Lower lobe of right lung (tissue), 2 donors: ENCODE measurements around the gene CYP46A1. TPM values are rescaled to one million over a fixed set of nuclear protein-coding genes. Genes with fewer than 3 reads are reported as not detected.
A peak's percentile ranks its signal among the peaks of the same experiment; 100 is the strongest.

Source experiments
- ATAC-seq, 2 donors: fragments of 200-7000 bp; cut with Tn5 transposase; one replicate each; pipeline ENCODE4 v1.9.1; 2020 to 2022; ENCODE audit warnings: mild to moderate bottlenecking in 2 of 2, moderate library complexity in 2 of 2
- DNase-seq: peaks from one replicate; pipeline ENCODE4 v3.0.0-alpha.2; 2020
- H3K27ac ChIP-seq: fragments of 200-600 bp; one replicate; pipeline ENCODE4 v1.8.0; 2022
- H3K27me3 ChIP-seq: fragments of 200-600 bp; one replicate; pipeline ENCODE4 v1.8.0; 2022; ENCODE audit warnings: low read depth
- H3K36me3 ChIP-seq: fragments of 200-600 bp; one replicate; pipeline ENCODE4 v1.8.0; 2022; ENCODE audit warnings: mild to moderate bottlenecking
- H3K4me1 ChIP-seq: fragments of 200-600 bp; one replicate; pipeline ENCODE4 v1.8.0; 2022
- H3K4me3 ChIP-seq: fragments of 200-600 bp; one replicate; pipeline ENCODE4 v1.8.0; 2022; ENCODE audit warnings: mild to moderate bottlenecking
- H3K9me3 ChIP-seq: fragments of 200-600 bp; one replicate; pipeline ENCODE4 v1.8.0; 2022
- CTCF ChIP-seq: fragments of 200-600 bp; IDR thresholded peaks from one replicate; pipeline ENCODE4 v1.8.0; 2022; ENCODE audit warnings: antibody characterized with exemption, mild to moderate bottlenecking
- intact Hi-C: fragments of 100-400 bp; cut with DNase I; formaldehyde crosslinking; loops from one replicate; pipeline ENCODE4 v1.11.0; 2022
- total RNA-seq: library from RNA; stranded (reverse); fragmentation: NEBNext Ultra II Directional; extraction: Animal tissue kit (Norgen Biotek cat#: 25700); gene quantifications from one replicate; pipeline ENCODE4 v1.2.1, GENCODE V29; 2021
- donor health status: DM: no; HTN: yes; CAD: no; lungs with severe emphysema.

Gene CYP46A1
- total RNA-seq, 1 donor from 2014 or later: 0.62 TPM

DNA sequence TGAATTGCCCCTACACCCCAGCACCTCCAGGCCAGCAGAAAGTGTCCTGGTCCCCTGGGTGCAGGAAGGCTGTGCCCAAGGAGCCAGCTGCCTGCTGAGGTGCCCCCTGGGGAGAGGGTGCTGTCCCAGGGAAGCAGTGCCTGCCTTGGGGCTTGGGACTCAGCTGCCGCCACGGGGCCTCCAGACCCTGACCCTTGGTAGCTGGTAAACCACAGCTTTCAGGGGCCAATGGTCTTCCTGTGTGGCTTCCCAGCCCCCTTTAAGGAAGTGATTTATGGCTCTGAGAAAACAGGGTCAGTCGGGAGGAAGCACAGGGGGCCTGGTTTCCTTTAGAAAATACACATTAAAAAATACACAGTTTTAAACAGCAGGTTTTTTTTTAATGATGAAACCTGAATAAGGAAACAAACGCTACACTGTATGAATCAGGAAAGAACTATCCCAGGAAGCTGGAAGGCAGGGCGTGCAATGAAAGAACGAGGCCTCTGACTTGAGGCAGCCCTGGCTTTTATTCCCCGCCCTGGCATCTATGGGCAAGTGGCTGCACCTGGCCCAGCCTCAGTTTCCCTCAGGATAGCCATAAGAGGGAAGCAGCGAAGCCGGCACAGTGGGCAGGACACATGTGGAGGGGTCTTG lies 68.5 kb downstream of the CYP46A1 start:
- Histone ChIP-seq H3K27me3 (peaks cover 14% of the 10 kb centered on the region), H3K36me3 (no peaks in the 10 kb centered on the region), H3K4me3 (no peak overlapping the region), H3K4me1 (peaks cover 77% of the 10 kb centered on the region), H3K27ac (peak overlapping the region; percentile 48), H3K9me3 (no peaks in the 10 kb centered on the region)
- DNase-seq (peak; percentile 34), ATAC-seq (no peak)
- intact Hi-C loops: no loop called here
- TF ChIP-seq CTCF: no peak

GRCh38 chr14:99753225-99754140 lies 69.4 kb downstream of the CYP46A1 start:
- Histone ChIP-seq H3K9me3 (no peaks in the 10 kb centered on the region), H3K27me3 (peaks cover 14% of the 10 kb centered on the region), H3K4me3 (no peak overlapping the region), H3K4me1 (peaks cover 69% of the 10 kb centered on the region), H3K36me3 (no peaks in the 10 kb centered on the region), H3K27ac (no peak overlapping the region)
- DNase-seq: peak; percentile 40
- intact Hi-C loops: no loop called here
- TF ChIP-seq CTCF: no peak
- ATAC-seq: no peak

DNA sequence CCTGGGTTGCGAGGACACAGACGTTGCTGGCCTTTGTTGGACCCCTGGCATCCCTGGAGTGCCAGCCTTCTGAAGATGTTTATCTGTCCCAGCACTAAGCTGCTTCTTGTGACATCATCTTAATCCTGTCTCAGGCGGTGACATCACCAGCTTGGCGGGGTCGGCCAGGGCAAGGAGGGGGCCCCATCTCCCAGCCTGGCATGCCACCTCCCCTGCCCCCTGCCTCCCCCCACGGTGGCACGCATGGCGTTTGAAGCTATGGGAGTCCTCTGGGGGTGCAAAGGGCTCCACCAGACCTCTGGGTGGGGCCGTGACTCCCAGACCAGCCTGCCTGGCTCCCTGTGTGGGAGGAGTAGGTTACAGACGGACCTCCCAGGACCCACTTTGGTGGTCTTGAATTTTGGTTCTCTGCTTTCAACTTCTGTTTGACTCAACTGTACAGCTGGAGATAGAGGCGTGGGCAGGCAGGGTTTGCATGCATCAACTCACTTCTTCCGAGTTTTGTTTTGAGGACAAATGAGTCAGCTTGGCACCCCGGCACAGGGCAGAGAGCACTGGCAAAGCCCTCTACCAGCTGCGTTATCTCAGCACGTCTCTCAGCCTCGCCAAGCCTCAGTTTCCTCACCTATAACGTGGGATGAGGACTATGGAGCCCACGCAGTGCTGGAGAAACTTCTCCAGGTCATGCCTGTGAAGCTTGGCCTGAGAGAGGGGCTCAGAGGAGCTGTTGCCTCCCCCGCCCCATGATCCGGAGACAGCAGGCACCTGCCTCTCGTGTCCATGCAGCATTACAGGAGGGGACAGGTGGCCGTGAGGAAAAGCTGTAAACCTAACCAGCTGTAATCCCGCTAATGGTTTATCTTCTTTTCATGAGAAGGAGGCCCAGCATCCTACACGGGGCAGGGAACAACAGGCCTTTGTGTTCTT lies 70.3 kb downstream of the CYP46A1 start:
- H3K4me1 ChIP-seq: peaks cover 62% of the 10 kb centered on the region
- DNase-seq: peak; percentile 24
- H3K27me3 ChIP-seq: peaks cover 14% of the 10 kb centered on the region
- H3K36me3 ChIP-seq: no peaks in the 10 kb centered on the region
- H3K4me3 ChIP-seq: no peak overlapping the region
- no peak for TF ChIP-seq CTCF
- no peak overlapping the region for H3K27ac ChIP-seq
- no peaks in the 10 kb centered on the region for H3K9me3 ChIP-seq
- ATAC-seq: no peak
- intact Hi-C loops: no loop called here

DNA sequence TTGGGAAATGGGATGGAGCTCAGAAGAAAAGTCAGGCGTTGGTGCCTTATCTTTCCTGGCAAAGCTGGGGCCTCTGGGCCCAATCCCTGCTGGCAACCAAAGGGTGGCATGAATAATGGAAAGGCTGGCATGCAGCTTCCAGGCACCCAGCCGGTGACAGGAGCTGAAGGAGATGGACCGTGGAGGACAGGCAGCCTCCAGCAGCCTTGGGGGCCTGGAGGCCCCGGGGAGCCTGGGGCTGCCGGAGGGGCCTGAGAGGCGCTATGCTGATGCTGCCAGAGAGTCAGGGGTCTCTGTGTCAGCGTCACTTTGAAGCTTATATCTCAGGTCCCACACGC lies 70.9 kb downstream of the CYP46A1 start:
- intact Hi-C loops: no loop called here
- ATAC-seq (no peak), DNase-seq (no peak)
- Histone ChIP-seq H3K27ac (no peak overlapping the region), H3K36me3 (no peaks in the 10 kb centered on the region), H3K4me3 (no peak overlapping the region), H3K9me3 (no peaks in the 10 kb centered on the region), H3K4me1 (peaks cover 56% of the 10 kb centered on the region), H3K27me3 (peaks cover 14% of the 10 kb centered on the region)
- no peak for TF ChIP-seq CTCF
